Panc1 (cell line): Measurements from ENCODE around the gene SGPL1. TPM values are rescaled to one million over a fixed set of nuclear protein-coding genes. Genes with fewer than 3 reads are reported as not detected.

Experiments used
- ATAC-seq: fragments of 200-7000 bp; cut with Tn5 transposase; 2 replicates; pipeline ENCODE4 v1.9.1; 2020; ENCODE audit warnings: mild to moderate bottlenecking, moderate library complexity
- BruUV-seq: library from RNA; stranded (reverse); fragments of 400-500 nt; replicated peaks from 2 replicates; lab custom pipeline; 2021; lab: Mats Ljungman, UMichigan
- CTCF ChIA-PET: fragments of 300-600 bp; sonication (Branson Sonifier 250); formaldehyde crosslinking; loops from one replicate; lab custom pipeline; 2022; ENCODE audit warnings: antibody characterized with exemption; lab: Charles Lee
- POLR2A ChIA-PET: fragments of 300-600 bp; sonication (Branson Sonifier 250); formaldehyde crosslinking; loops from one replicate; lab custom pipeline; 2022; ENCODE audit warnings: antibody characterized with exemption; lab: Charles Lee
- DNase-seq: peaks from one replicate; pipeline ENCODE4 v3.0.0-alpha.2; 2010; ENCODE audit warnings: low read depth, low spot score
- H3K27ac ChIP-seq: 2 replicates; pipeline ENCODE4 v1.5.1; 2011; ENCODE audit warnings: mild to moderate bottlenecking, low read length, inconsistent platforms
- H3K27me3 ChIP-seq: fragments of 200-500 bp; sonication (Bioruptor generic); 2 replicates; pipeline ENCODE4 v1.6.0; 2014; ENCODE audit warnings: low read length, inconsistent platforms; ENCODE audit not compliant: control insufficient read depth, insufficient read depth
- H3K36me3 ChIP-seq: fragments of 200-500 bp; sonication (Bioruptor generic); 2 replicates; pipeline ENCODE4 v1.5.1; 2014; ENCODE audit warnings: inconsistent platforms, mild to moderate bottlenecking, low read length, moderate library complexity; ENCODE audit not compliant: control insufficient read depth, insufficient read depth
- H3K4me1 ChIP-seq: 2 replicates; pipeline ENCODE4 v1.5.1; 2011; ENCODE audit warnings: inconsistent platforms, mild to moderate bottlenecking, low read length, moderate library complexity; ENCODE audit not compliant: control insufficient read depth, insufficient read depth
- H3K4me3 ChIP-seq, 2 experiments: 2 replicates each; pipeline ENCODE4 v1.5.1; 2011 to 2012; ENCODE audit warnings: low read depth in 2 of 2, low read length in 2 of 2, mild to moderate bottlenecking in 2 of 2, inconsistent platforms in 1 of 2, moderate library complexity in 1 of 2
- H3K9me3 ChIP-seq: fragments of 200-500 bp; sonication (Bioruptor generic); 2 replicates; pipeline ENCODE4 v1.5.1; 2014; ENCODE audit warnings: low read depth, mild to moderate bottlenecking, inconsistent platforms, low read length, moderate library complexity; ENCODE audit not compliant: control insufficient read depth, insufficient read depth
- POLR2AphosphoS5 ChIP-seq: IDR thresholded peaks from 2 replicates; pipeline ENCODE4 v1.6.1; 2012; ENCODE audit warnings: mild to moderate bottlenecking, low read depth, low read length, moderate library complexity
- SIN3A ChIP-seq: IDR thresholded peaks from 2 replicates; pipeline ENCODE4 v1.6.1; 2012; ENCODE audit warnings: low read depth, mild to moderate bottlenecking, low read length, moderate library complexity, borderline replicate concordance; ENCODE audit not compliant: insufficient read depth
- TCF7L2 ChIP-seq: IDR thresholded peaks from 2 replicates; pipeline ENCODE4 v1.6.1; 2011; ENCODE audit warnings: mild to moderate bottlenecking, low read depth, low read length, inconsistent platforms
- in situ Hi-C: cut with HindIII; loops from 2 replicates; pipeline ENCODE4 v1.10.0; 2016; ENCODE audit warnings: low sequenced_read_pairs, low pct_unique_long_range_greater_than_20kb
- intact Hi-C: fragments of 100-400 bp; cut with micrococcal nuclease; formaldehyde crosslinking; loops from one replicate; pipeline ENCODE4 v1.10.0; 2022; ENCODE audit not compliant: unreplicated experiment
- total RNA-seq: library from RNA; stranded (reverse); gene quantifications from one replicate; pipeline ENCODE4 v1.2.1, GENCODE V29; 2021; ENCODE audit not compliant: unreplicated experiment
- TF ChIP-seq, protein P1 (sequence below), 2 experiments: IDR thresholded peaks; 2 replicates each; pipeline ENCODE4 v1.6.1; 2011 to 2012; ENCODE audit warnings: low read depth in 2 of 2, control low read depth in 1 of 2, low read length in 1 of 2, mild to moderate bottlenecking in 1 of 2, moderate library complexity in 1 of 2; ENCODE audit not compliant: insufficient read depth in 1 of 2
- TF ChIP-seq, protein P2 (sequence below): fragments of 450-650 bp; IDR thresholded peaks from 2 replicates; pipeline ENCODE4 v1.5.1; 2017; ENCODE audit warnings: mild to moderate bottlenecking

Gene SGPL1
- total RNA-seq, 1 experiment from 2014 or later = 103 TPM

GRCh38 chr10:70832221-70832620 is 16.5 kb downstream of the SGPL1 start:
- DNase-seq (no peak), ATAC-seq (no peak)
- Histone ChIP-seq H3K27me3 (no peaks in the 10 kb centered on the region), H3K27ac (no peak overlapping the region), H3K4me3 (no peak overlapping the region), H3K4me1 (no peaks in the 10 kb centered on the region), H3K36me3 (0 out of 2 replicates have a peak, but pooled peaks cover 2% of the 10 kb centered on the region), H3K9me3 (no peaks in the 10 kb centered on the region)
- intact Hi-C loops (no loop called here), in situ Hi-C loops (no loop called here)
- ChIA-PET POLR2A (no interaction called here), CTCF (no interaction called here)
- TF ChIP-seq, protein P1, sequence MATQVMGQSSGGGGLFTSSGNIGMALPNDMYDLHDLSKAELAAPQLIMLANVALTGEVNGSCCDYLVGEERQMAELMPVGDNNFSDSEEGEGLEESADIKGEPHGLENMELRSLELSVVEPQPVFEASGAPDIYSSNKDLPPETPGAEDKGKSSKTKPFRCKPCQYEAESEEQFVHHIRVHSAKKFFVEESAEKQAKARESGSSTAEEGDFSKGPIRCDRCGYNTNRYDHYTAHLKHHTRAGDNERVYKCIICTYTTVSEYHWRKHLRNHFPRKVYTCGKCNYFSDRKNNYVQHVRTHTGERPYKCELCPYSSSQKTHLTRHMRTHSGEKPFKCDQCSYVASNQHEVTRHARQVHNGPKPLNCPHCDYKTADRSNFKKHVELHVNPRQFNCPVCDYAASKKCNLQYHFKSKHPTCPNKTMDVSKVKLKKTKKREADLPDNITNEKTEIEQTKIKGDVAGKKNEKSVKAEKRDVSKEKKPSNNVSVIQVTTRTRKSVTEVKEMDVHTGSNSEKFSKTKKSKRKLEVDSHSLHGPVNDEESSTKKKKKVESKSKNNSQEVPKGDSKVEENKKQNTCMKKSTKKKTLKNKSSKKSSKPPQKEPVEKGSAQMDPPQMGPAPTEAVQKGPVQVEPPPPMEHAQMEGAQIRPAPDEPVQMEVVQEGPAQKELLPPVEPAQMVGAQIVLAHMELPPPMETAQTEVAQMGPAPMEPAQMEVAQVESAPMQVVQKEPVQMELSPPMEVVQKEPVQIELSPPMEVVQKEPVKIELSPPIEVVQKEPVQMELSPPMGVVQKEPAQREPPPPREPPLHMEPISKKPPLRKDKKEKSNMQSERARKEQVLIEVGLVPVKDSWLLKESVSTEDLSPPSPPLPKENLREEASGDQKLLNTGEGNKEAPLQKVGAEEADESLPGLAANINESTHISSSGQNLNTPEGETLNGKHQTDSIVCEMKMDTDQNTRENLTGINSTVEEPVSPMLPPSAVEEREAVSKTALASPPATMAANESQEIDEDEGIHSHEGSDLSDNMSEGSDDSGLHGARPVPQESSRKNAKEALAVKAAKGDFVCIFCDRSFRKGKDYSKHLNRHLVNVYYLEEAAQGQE (IDR thresholded peaks at IDR 0.05; ENCODE audit: insufficient read depth in 1 of 2, low read depth in 2 of 2, low read length in 1 of 2) = no peak
- TF ChIP-seq SIN3A (no peak), TCF7L2 (no peak), POLR2AphosphoS5 (no peak)
- TF ChIP-seq, protein P2, sequence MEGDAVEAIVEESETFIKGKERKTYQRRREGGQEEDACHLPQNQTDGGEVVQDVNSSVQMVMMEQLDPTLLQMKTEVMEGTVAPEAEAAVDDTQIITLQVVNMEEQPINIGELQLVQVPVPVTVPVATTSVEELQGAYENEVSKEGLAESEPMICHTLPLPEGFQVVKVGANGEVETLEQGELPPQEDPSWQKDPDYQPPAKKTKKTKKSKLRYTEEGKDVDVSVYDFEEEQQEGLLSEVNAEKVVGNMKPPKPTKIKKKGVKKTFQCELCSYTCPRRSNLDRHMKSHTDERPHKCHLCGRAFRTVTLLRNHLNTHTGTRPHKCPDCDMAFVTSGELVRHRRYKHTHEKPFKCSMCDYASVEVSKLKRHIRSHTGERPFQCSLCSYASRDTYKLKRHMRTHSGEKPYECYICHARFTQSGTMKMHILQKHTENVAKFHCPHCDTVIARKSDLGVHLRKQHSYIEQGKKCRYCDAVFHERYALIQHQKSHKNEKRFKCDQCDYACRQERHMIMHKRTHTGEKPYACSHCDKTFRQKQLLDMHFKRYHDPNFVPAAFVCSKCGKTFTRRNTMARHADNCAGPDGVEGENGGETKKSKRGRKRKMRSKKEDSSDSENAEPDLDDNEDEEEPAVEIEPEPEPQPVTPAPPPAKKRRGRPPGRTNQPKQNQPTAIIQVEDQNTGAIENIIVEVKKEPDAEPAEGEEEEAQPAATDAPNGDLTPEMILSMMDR = no peak
- BruUV-seq = no TSS peak

GRCh38 chr10:70832852-70833528 is 17.2 kb downstream of the SGPL1 start:
- no peak for ATAC-seq
- Histone ChIP-seq H3K36me3 (0 out of 2 replicates have a peak, but pooled peaks cover 2% of the 10 kb centered on the region), H3K27me3 (no peaks in the 10 kb centered on the region), H3K4me3 (no peak overlapping the region), H3K9me3 (no peaks in the 10 kb centered on the region), H3K4me1 (no peaks in the 10 kb centered on the region), H3K27ac (no peak overlapping the region)
- ChIA-PET POLR2A (interaction anchor here (0.5 kb wide), 1 partner anchor 676 kb away, joined by 7 read pairs; no protein-coding TSS in a partner anchor), CTCF (no interaction called here)
- TF ChIP-seq TCF7L2 (no peak), SIN3A (no peak), POLR2AphosphoS5 (no peak)
- TF ChIP-seq, protein P2 = no peak
- TF ChIP-seq, protein P1 (IDR thresholded peaks at IDR 0.05; ENCODE audit: insufficient read depth in 1 of 2, low read depth in 2 of 2, low read length in 1 of 2) = no peak
- BruUV-seq = no TSS peak
- DNase-seq = no peak
- in situ Hi-C loops (no loop called here), intact Hi-C loops (no loop called here)
